Midbrain (tissue), 1 donor: ENCODE data around the gene NKX6-2.
A peak's percentile ranks its signal among the peaks of the same experiment; 100 is the strongest.
"Not testable (repeated sequence)": the region's sequence is repeated elsewhere in the genome, so short reads cannot be mapped to it uniquely, and the experiment has no call there.

Experiments used
- DNase-seq: peaks from one replicate; lab custom pipeline; 2025; lab: John Stamatoyannopoulos, UW

The NKX6-2 gene

DNA sequence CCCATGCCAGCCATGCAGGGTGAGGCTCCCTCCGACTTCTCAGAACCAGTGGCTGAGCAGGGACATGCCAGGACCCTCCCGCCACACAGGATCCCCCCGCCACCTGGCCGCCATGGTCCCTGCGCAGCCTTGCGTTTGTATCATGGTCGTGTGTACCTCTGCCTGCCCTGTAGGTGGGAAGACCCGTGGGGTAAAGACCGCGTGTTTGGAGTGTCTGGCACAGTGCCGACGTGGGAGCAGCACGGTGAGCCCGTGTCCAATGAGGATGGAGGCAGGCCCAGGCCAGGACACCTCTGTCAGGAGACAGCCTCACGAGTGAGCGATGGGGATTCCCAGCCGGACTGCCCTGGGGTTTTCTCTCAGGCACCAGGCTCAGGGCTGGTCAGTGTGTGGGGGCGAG lies 31.9 kb downstream of the NKX6-2 start:
- DNase-seq, result no peak

DNA sequence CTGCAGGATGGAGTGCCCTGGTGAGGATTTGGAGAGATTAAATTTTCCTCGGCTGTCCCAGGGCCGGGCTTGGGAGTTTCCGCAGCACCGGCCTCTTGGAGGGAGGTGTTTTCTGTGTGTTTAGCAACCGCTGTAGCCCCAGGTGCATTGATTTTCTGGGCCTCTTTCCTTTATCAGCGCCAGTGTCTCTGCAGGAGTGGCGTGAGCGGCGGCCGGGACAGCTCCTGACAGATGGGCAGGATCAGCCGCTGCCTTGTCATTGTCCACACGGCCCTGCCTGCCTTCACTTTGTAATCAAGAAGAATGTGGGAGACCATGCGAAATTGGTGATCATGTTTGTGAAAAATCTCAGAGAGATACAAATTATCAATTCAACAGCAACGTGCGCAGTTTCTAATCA lies 32.4 kb downstream of the NKX6-2 start:
- DNase-seq, result no peak

- no peak for DNase-seq
Measured at GRCh38 chr10:132752961-132753360, 33.0 kb downstream of the NKX6-2 start.

GRCh38 chr10:132752378-132752777 lies 33.6 kb downstream of the NKX6-2 start:
- DNase-seq, result no peak

DNA sequence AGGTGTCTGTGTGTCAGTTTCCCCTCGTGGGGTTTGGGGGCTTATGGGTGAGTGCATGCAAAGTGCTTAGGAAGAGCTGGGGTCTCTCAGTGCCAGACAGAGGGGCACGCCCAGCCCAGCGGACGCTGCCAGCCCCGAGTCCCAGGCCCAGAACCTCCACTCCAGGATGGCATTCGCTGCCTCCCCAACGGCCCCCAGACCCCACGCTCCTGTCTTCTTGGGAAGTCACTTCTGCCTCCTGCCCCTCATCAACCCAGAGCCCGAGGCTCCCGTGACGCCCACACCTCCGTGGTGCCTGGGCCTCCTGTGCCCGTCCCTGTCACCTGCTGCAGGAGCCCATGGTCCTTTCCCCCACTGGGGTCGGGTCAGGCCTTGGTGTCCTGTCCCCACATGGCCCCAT lies 35.0 kb downstream of the NKX6-2 start:
- DNase-seq, result no peak

GRCh38 chr10:132749371-132749795 lies 36.6 kb downstream of the NKX6-2 start:
- DNase-seq, result no peak

GRCh38 chr10:132748545-132749370 lies 37.2 kb downstream of the NKX6-2 start:
- no peak for DNase-seq

DNA sequence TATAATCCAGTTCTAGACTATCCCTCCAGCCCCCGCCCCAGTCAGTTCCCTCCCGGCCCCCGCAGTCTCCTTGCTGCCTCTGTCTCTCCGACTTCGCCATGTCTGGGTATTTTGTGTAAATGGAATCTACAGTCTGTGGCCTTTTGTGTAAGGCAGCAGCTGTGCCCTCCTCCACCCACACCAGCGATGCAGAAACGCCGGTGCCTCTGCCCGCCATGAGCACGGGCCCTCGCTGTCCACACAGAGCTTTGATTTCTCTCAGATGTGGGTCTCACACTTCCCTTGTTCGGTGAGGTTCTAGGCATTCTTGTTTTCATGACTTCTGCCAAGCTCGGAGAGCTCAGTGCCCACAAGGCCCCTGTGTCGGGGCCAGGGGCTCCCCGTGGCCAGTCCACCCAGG lies 37.8 kb downstream of the NKX6-2 start:
- DNase-seq, result no peak

- peak; percentile 42 for DNase-seq
Measured at GRCh38 chr10:132746801-132747625, 38.9 kb downstream of the NKX6-2 start.

DNA sequence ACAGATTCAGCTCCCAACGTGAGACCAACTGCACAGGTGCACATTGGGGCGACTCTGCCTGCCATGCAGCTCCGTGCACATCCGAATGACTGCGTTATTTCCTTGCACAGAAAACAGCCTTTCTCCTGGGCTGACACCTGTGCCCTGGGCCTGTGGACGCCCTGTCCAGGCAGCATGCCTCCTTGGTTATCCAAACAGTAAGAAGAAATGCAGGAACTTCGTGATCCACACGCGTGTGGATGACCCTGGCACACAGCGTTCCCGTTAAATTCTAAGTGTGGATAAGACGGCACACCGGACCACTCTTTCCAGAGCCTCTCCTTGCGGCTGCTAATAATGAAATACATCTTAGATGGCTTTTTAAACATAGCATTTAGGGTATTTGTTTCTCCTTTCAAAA lies 39.6 kb downstream of the NKX6-2 start:
- DNase-seq, result no peak

- no peak for DNase-seq
Measured at GRCh38 chr10:132745971-132746370, 40.0 kb downstream of the NKX6-2 start.

DNA sequence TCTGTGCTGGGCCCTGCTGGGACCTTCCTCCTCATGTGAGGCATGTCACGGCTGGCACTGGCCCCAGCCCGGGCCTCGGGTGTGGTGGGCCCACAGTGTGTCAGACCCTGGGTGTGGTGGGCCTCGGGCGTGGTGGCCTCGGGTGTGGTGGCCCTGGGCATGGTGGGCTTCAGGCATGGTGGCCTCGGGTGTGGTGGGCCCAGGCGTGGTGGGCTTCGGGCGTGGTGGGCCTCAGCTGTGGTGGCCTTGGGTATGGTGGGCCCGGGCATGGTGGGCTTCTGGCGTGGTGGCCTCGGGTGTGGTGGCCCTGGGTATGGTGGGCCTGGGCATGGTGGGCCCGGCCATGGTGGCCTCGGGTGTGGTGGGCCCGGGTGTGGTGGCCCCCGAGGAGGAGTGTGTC lies 40.4 kb downstream of the NKX6-2 start:
- no peak for DNase-seq

- DNase-seq, result no peak
Measured at GRCh38 chr10:132744839-132745238, 41.1 kb downstream of the NKX6-2 start.

- DNase-seq, result no peak
Measured at GRCh38 chr10:132743925-132744490, 41.9 kb downstream of the NKX6-2 start.

GRCh38 chr10:132743196-132743924 lies 42.6 kb downstream of the NKX6-2 start:
- DNase-seq, result not testable (repeated sequence)

DNA sequence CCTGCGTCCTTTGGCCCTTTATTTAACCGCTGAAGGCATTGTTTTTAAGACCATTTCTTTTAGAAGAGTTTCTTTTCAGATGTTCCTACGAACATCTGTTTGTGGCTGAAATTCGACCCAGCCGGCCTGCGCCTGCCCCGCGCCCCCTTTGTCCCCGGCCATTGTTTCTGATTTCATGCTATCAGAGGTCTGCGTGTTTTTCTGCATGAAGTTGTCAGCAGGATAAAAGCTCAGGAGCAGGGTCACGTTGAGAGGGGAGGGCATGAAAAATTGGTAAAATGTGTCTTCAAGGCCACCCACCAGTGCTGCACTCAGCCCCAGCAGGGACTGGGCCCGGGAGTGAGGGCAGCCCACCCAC lies 43.1 kb downstream of the NKX6-2 start:
- DNase-seq, result no peak

DNA sequence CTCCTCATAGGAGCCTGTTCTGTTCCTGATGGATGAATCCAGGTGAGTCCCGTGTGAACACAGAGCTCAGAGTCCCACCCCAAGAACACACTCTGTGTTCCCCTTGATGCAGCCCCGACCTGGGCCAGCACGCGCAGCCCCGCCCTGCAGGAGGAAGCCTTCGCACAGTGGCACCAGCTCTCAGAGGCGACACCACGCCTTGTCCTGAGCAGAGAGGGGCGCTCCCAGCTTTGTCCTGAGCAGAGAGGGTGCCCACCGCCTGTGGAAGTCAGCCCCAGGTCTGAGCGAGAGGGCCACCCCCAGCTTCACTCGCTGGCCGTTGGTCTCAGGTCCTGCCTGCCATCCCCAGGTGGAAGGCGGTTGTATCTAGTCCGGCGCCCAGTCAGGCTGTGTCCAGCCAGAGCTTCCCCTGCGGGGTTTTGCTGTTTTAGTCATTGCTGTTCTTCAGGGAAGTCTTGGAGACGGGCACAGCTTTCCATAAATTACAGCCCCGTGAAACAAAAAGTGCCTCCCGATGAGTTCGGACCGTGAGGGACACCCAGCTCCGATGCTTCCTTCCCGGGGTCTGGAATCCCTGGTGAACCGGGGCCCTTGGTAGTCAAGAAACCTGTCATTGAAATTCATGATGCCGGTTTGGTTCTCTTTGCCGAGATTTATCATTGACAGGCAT lies 43.6 kb downstream of the NKX6-2 start:
- DNase-seq, result no peak

GRCh38 chr10:132740588-132740987 lies 45.4 kb downstream of the NKX6-2 start:
- no peak for DNase-seq

- DNase-seq, result no peak
Measured at GRCh38 chr10:132739225-132739613, 46.7 kb downstream of the NKX6-2 start.

DNA sequence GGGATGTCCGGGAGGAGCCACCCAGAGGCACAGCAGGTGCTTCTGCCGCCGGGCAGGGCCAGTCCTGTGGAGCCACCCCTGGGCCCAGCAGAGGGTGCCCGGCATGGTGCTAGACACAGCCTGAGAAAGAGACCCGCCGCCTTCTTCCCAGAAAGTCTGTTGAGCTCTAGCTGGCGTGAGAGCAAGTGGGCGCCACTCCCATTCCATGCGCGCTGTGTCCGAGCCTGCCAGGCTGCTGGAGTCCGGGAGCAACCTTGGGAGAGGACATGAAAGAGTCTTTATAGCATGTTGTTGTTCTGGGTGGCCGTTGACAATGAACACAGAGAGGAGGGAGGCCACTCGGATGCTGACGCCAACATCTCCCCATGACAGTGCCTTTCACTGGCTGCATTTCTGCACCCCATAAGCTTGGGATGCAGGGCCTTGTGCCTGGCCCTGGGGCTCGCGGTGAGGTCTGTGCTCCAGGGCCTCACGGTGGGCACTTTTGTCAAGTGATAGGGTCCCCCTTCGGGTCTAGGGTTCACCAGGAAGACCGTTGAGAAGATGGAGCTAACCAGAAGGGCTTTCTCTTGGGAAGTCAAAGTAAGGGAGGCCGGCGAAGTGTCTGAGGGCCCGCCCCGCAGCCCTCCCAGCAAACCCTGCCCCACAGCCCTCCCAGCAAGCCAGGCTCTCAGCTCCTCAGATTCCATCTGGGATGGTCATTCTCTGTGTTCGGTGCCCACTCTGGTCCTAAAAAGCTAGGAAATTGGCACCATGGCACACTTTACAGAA lies 47.3 kb downstream of the NKX6-2 start:
- DNase-seq, result peak; percentile 91
